HCT116 (cell line): ENCODE data around the gene CFL1. TPM values are rescaled to one million over a fixed set of nuclear protein-coding genes. Genes with fewer than 3 reads are reported as not detected.

Experiments used
- ATAC-seq: fragments of 200-7000 bp; cut with Tn5 transposase; 2 replicates; pipeline ENCODE4 v1.9.1; 2020; ENCODE audit warnings: mild to moderate bottlenecking, moderate library complexity
- BruUV-seq: library from RNA; stranded (reverse); fragments of 400-500 nt; replicated peaks from 2 replicates; lab custom pipeline; 2021; lab: Mats Ljungman, UMichigan
- CTCF ChIA-PET: fragments of 300-600 bp; sonication (Branson Sonifier 250); formaldehyde crosslinking; loops from one replicate; lab custom pipeline; 2021; ENCODE audit warnings: antibody characterized with exemption; lab: Charles Lee
- POLR2A ChIA-PET: fragments of 300-600, 350-600 bp; sonication (Branson Sonifier 250); formaldehyde crosslinking; loops from one replicate; lab custom pipeline; 2021; ENCODE audit warnings: antibody characterized with exemption; lab: Charles Lee
- RAD21 ChIA-PET, 2 experiments: fragments of 300-600 bp; sonication (Branson Sonifier 250); formaldehyde crosslinking; loops; one replicate each; lab custom pipeline; 2023; ENCODE audit warnings: low total read pairs in 2 of 2; ENCODE audit not compliant: uncharacterized antibody in 2 of 2, unreplicated experiment in 2 of 2, low non-redundant PET in 1 of 2; lab: Charles Lee
- DNase-seq: peaks from one replicate; pipeline ENCODE4 v3.0.0-alpha.2; 2010; ENCODE audit warnings: low read depth, low spot score
- H2AFZ ChIP-seq: fragments of 200-600 bp; shearing (Covaris generic), sonication (generic); 2 replicates; pipeline ENCODE4 v1.6.1; 2017; ENCODE audit warnings: low read depth, mixed run types, mixed read lengths, antibody characterized with exemption, low read length; ENCODE audit not compliant: poor library complexity, severe bottlenecking
- H3K27ac ChIP-seq: 2 replicates; pipeline ENCODE4 v1.5.1; 2012; ENCODE audit warnings: low read depth, low read length
- H3K27me3 ChIP-seq: fragments of 200-600 bp; sonication (generic); 2 replicates; pipeline ENCODE4 v1.6.1; 2016; ENCODE audit warnings: mixed run types, low read length, mixed read lengths; ENCODE audit not compliant: insufficient read depth
- H3K36me3 ChIP-seq, 2 experiments: fragments of 200-500 bp in 1 of 2; fragments of 200-600 bp in 1 of 2; sonication (Bioruptor generic) in 1 of 2; sonication (generic) in 1 of 2; 2 replicates each; pipeline versions ENCODE4 v1.5.1 to v1.6.1; 2014 to 2016; ENCODE audit warnings: low read length in 2 of 2, inconsistent platforms in 1 of 2, mixed read lengths in 1 of 2, mixed run types in 1 of 2; ENCODE audit not compliant: insufficient read depth in 2 of 2, control insufficient read depth in 1 of 2
- H3K4me1 ChIP-seq, 2 experiments: fragments of 200-600 bp in 1 of 2; sonication (generic) in 1 of 2; 2 replicates each; pipeline versions ENCODE4 v1.5.1 to v1.6.1; 2012 to 2017; ENCODE audit warnings: low read length in 2 of 2, inconsistent platforms in 1 of 2, mild to moderate bottlenecking in 1 of 2, mixed read lengths in 1 of 2, mixed run types in 1 of 2, moderate library complexity in 1 of 2; ENCODE audit not compliant: insufficient read depth in 2 of 2, control insufficient read depth in 1 of 2
- H3K4me2 ChIP-seq: fragments of 200-600 bp; sonication (generic); 2 replicates; pipeline ENCODE4 v1.6.1; 2017; ENCODE audit warnings: mixed run types, low read length, mixed read lengths
- H3K4me3 ChIP-seq, 2 experiments: fragments of 200-600 bp in 1 of 2; sonication (generic) in 1 of 2; replicated peaks in 1 of 2; 2 replicates each; pipeline ENCODE4 v1.5.1; 2011 to 2016; ENCODE audit warnings: low read length in 2 of 2, control low read depth in 1 of 2, low read depth in 1 of 2, mild to moderate bottlenecking in 1 of 2, mixed read lengths in 1 of 2, mixed run types in 1 of 2
- H3K79me2 ChIP-seq: fragments of 200-600 bp; sonication (generic); 2 replicates; pipeline ENCODE4 v1.6.1; 2017; ENCODE audit warnings: mild to moderate bottlenecking, mixed run types, low read length, moderate library complexity, mixed read lengths; ENCODE audit not compliant: insufficient read depth
- H3K9ac ChIP-seq: fragments of 200-600 bp; sonication (generic); 2 replicates; pipeline ENCODE4 v1.6.1; 2016; ENCODE audit warnings: low read length, mixed read lengths
- H3K9me2 ChIP-seq: fragments of 200-600 bp; sonication (generic), shearing (Covaris generic); 2 replicates; pipeline ENCODE4 v1.6.1; 2017; ENCODE audit warnings: mixed run types, mild to moderate bottlenecking, moderate library complexity; ENCODE audit not compliant: insufficient read depth
- H3K9me3 ChIP-seq, 2 experiments: fragments of 200-500 bp in 1 of 2; fragments of 200-600 bp in 1 of 2; sonication (Bioruptor generic) in 1 of 2; sonication (generic) in 1 of 2; 2 replicates each; pipeline ENCODE4 v1.6.1; 2014 to 2017; ENCODE audit warnings: low read length in 2 of 2, mixed read lengths in 2 of 2, inconsistent platforms in 1 of 2, low read depth in 1 of 2, mild to moderate bottlenecking in 1 of 2, mixed run types in 1 of 2, moderate library complexity in 1 of 2; ENCODE audit not compliant: control insufficient read depth in 1 of 2, insufficient read depth in 1 of 2
- H4K20me1 ChIP-seq: fragments of 200-600 bp; sonication (generic), shearing (Covaris generic); 2 replicates; pipeline ENCODE4 v1.6.1; 2017; ENCODE audit warnings: mixed run types, mild to moderate bottlenecking, moderate library complexity; ENCODE audit not compliant: insufficient read depth
- ATF3 ChIP-seq: IDR thresholded peaks from 2 replicates; pipeline ENCODE4 v1.6.1; 2012
- CEBPB ChIP-seq: IDR thresholded peaks from 2 replicates; pipeline ENCODE4 v1.6.1; 2012; ENCODE audit warnings: low read depth
- CTCF ChIP-seq, 3 experiments: fragments of 200-600 bp in 1 of 3; sonication (generic) in 1 of 3; IDR thresholded peaks in 2 of 3; conservative IDR thresholded peaks in 1 of 3; 2 replicates each; pipeline ENCODE4 v1.5.1; 2012 to 2017; ENCODE audit warnings: low read depth in 2 of 3, low read length in 2 of 3, antibody characterized with exemption in 1 of 3, borderline replicate concordance in 1 of 3, control low read depth in 1 of 3, mild to moderate bottlenecking in 1 of 3, mixed read lengths in 1 of 3, mixed run types in 1 of 3, moderate library complexity in 1 of 3; ENCODE audit not compliant: insufficient read depth in 1 of 3
- EGR1 ChIP-seq: IDR thresholded peaks from 2 replicates; pipeline ENCODE4 v1.6.1; 2012; ENCODE audit warnings: low read depth
- EZH2 ChIP-seq: fragments of 200-600 bp; sonication (generic); IDR thresholded peaks from 2 replicates; pipeline ENCODE4 v1.6.1; 2017; ENCODE audit warnings: antibody characterized with exemption, mixed run types
- EZH2phosphoT487 ChIP-seq: fragments of 200-600 bp; IDR thresholded peaks from 2 replicates; pipeline ENCODE4 v1.6.1; 2018; ENCODE audit warnings: antibody characterized with exemption, borderline replicate concordance
- FOSL1 ChIP-seq: IDR thresholded peaks from 2 replicates; pipeline ENCODE4 v1.6.1; 2012; ENCODE audit warnings: low read depth
- POLR2AphosphoS5 ChIP-seq: IDR thresholded peaks from 2 replicates; pipeline ENCODE4 v1.6.1; 2011; ENCODE audit warnings: mild to moderate bottlenecking, low read depth, low read length, moderate library complexity
- RAD21 ChIP-seq: IDR thresholded peaks from 2 replicates; pipeline ENCODE4 v1.6.1; 2012; ENCODE audit warnings: low read depth, mild to moderate bottlenecking
- SIN3A ChIP-seq: IDR thresholded peaks from 2 replicates; pipeline ENCODE4 v1.6.1; 2012; ENCODE audit warnings: low read depth
- SP1 ChIP-seq: IDR thresholded peaks from 2 replicates; pipeline ENCODE4 v1.6.1; 2012; ENCODE audit warnings: low read depth
- SRF ChIP-seq: IDR thresholded peaks from 2 replicates; pipeline ENCODE4 v1.6.1; 2012; ENCODE audit warnings: low read depth
- ZBTB33 ChIP-seq: IDR thresholded peaks from 2 replicates; pipeline ENCODE4 v1.6.1; 2011; ENCODE audit warnings: mild to moderate bottlenecking, low read length, moderate library complexity; ENCODE audit not compliant: insufficient replicate concordance; ENCODE audit errors: extremely low read depth
- ZNF274 ChIP-seq: fragments of 200-500 bp; sonication (Bioruptor generic); IDR thresholded peaks from 2 replicates; pipeline ENCODE4 v1.6.1; 2014; ENCODE audit warnings: mild to moderate bottlenecking, low read depth, low read length, inconsistent platforms
- intact Hi-C: fragments of 100-400 bp; cut with micrococcal nuclease; formaldehyde crosslinking; loops from 2 replicates; pipeline ENCODE4 v1.10.0; 2022
- total RNA-seq: library from RNA; stranded (reverse); gene quantifications from one replicate; pipeline ENCODE4 v1.2.1, GENCODE V29; 2021; ENCODE audit not compliant: unreplicated experiment

CFL1 gene
- total RNA-seq, 1 experiment from 2014 or later: 1,270 TPM

GRCh38 chr11:65857853-65858680 lies at the start of gene CFL1 (continued):
- TF ChIP-seq SP1 (no peak), CTCF (IDR thresholded peaks at IDR 0.05 in 2 of 3, conservative IDR thresholded peaks at IDR 0.05 in 1 of 3; ENCODE audit: borderline replicate concordance in 1 of 3, insufficient read depth in 1 of 3, low read depth in 2 of 3, low read length in 2 of 3) (no peak), FOSL1 (no peak), SIN3A (no peak)

GRCh38 chr11:65906602-65907001 lies 48.6 kb upstream of the CFL1 start:
- no TSS peak for BruUV-seq
- Histone ChIP-seq H4K20me1 (no peaks in the 10 kb centered on the region), H3K9me2 (no peaks in the 10 kb centered on the region), H2AFZ (no peak overlapping the region), H3K4me1 (peaks cover 46 to 96% of the 10 kb centered on the region in 2 experiments), H3K9me3 (no peaks in the 10 kb centered on the region), H3K79me2 (peaks cover under 1% of the 10 kb centered on the region; the same call in 1 of the 2 replicates), H3K27me3 (no peaks in the 10 kb centered on the region), H3K27ac (no peak overlapping the region), H3K36me3 (no peaks in the 10 kb centered on the region), H3K4me3 (no peak overlapping the region), H3K9ac (0 out of 2 replicates have a peak overlapping the region, but pooled peaks have one; percentile 22), H3K4me2 (peak overlapping the region; percentile 54)
- no peak for DNase-seq
- no peak for ATAC-seq
- RAD21 ChIA-PET: no interaction called here
- CTCF ChIA-PET: interaction anchor here (1.0 to 1.1 kb wide), 2 partner anchors 15 to 22 kb away, joined by 3 to 4 read pairs; no protein-coding TSS in a partner anchor
- POLR2A ChIA-PET: interaction anchor here (1.8 to 10.9 kb wide), 4 partner anchors 9 to 16 kb away, joined by 6 to 124 read pairs (median 9); partner anchors contain the start of genes CCDC85B and FIBP
- TF ChIP-seq EZH2phosphoT487 (no peak), SRF (no peak), ATF3 (no peak), SP1 (no peak), ZBTB33 (no peak), EZH2 (no peak), EGR1 (no peak), RAD21 (no peak), ZNF274 (no peak), POLR2AphosphoS5 (no peak), CEBPB (no peak), FOSL1 (no peak)
- intact Hi-C loops: no loop called here
